HepG2 (cell line): ENCODE measurements around the gene KIRREL3. TPM values are rescaled to one million over a fixed set of nuclear protein-coding genes. Genes with fewer than 3 reads are reported as not detected.

Source experiments
- ATAC-seq: fragments of 200-7000 bp; cut with Tn5 transposase; 3 replicates; pipeline ENCODE4 v1.9.1; 2020; ENCODE audit warnings: mild to moderate bottlenecking, moderate library complexity
- BruUV-seq: library from RNA; stranded (reverse); fragments of 400-500 nt; replicated peaks from 2 replicates; lab custom pipeline; 2021; lab: Mats Ljungman, UMichigan
- CTCF ChIA-PET: fragments of 300-600 bp; formaldehyde crosslinking; extraction: SDS; loops from one replicate; lab custom pipeline; 2021; ENCODE audit warnings: low total read pairs, inconsistent platforms, low intra/inter-chr PET ratio; lab: Yijun Ruan, JAX
- POLR2A ChIA-PET: fragments of 350-600 bp; sonication (Branson Sonifier 250); formaldehyde crosslinking; loops from one replicate; lab custom pipeline; 2020; ENCODE audit warnings: antibody characterized with exemption, inconsistent platforms; lab: Yijun Ruan, JAX
- DNase-seq: peaks from one replicate; pipeline ENCODE4 v3.0.0-alpha.2; 2015; ENCODE audit warnings: low spot score
- FAIRE-seq: peaks from 3 replicates; lab custom pipeline; 2011; peaks lifted over from hg19 to GRCh38; lab: Jason Lieb, UNC
- H2AFZ ChIP-seq: one replicate; pipeline ENCODE4 v1.6.1; 2011; ENCODE audit warnings: low read length, inconsistent platforms
- H3K27ac ChIP-seq: fragments of 300-600 bp; 3 replicates; pipeline ENCODE4 v1.8.0; 2011; ENCODE audit warnings: mixed run types, mild to moderate bottlenecking, mixed read lengths, low read length, inconsistent platforms; ENCODE audit not compliant: insufficient read depth; ENCODE audit errors: extremely low read length
- H3K27me3 ChIP-seq, 2 experiments: fragments of 200-600 bp in 1 of 2; 2 replicates in 1 of 2; 3 replicates in 1 of 2; pipeline versions ENCODE4 v1.6.0 to v1.8.0; 2011; ENCODE audit warnings: low read length in 2 of 2, mild to moderate bottlenecking in 2 of 2, moderate library complexity in 2 of 2, inconsistent platforms in 1 of 2; ENCODE audit not compliant: insufficient read depth in 2 of 2, control insufficient read depth in 1 of 2
- H3K36me3 ChIP-seq, 2 experiments: fragments of 200-600 bp in 1 of 2; replicated peaks in 1 of 2; 2 replicates in 1 of 2; 3 replicates in 1 of 2; pipeline versions ENCODE4 v1.5.1 to v1.8.0; 2011; ENCODE audit warnings: low read length in 2 of 2, inconsistent platforms in 1 of 2; ENCODE audit not compliant: insufficient read depth in 2 of 2, control insufficient read depth in 1 of 2
- H3K4me1 ChIP-seq: 2 replicates; pipeline ENCODE4 v1.5.1; 2012; ENCODE audit warnings: low read length, inconsistent platforms; ENCODE audit not compliant: insufficient read depth
- H3K4me2 ChIP-seq: 2 replicates; pipeline ENCODE4 v1.6.0; 2011; ENCODE audit warnings: low read depth, low read length, inconsistent platforms
- H3K4me3 ChIP-seq, 3 experiments: fragments of 200-600 bp in 1 of 3; sonication (generic), shearing (Covaris generic) in 1 of 3; replicated peaks in 1 of 3; 2 replicates each; pipeline ENCODE4 v1.5.1; 2011 to 2016; ENCODE audit warnings: low read length in 3 of 3, inconsistent platforms in 2 of 3, low read depth in 2 of 3, mild to moderate bottlenecking in 2 of 3, control low read depth in 1 of 3, mixed read lengths in 1 of 3; ENCODE audit not compliant: insufficient read depth in 1 of 3
- H3K79me2 ChIP-seq: one replicate; pipeline ENCODE4 v1.6.1; 2011; ENCODE audit warnings: low read length, inconsistent platforms; ENCODE audit not compliant: insufficient read depth
- H3K9ac ChIP-seq: 2 replicates; pipeline ENCODE4 v1.6.0; 2011; ENCODE audit warnings: mild to moderate bottlenecking, low read depth, low read length, inconsistent platforms; ENCODE audit not compliant: insufficient read depth
- H3K9me3 ChIP-seq: 2 replicates; pipeline ENCODE4 v1.5.1; 2012; ENCODE audit warnings: mild to moderate bottlenecking, low read length
- H4K20me1 ChIP-seq: 2 replicates; pipeline ENCODE4 v1.6.0; 2011; ENCODE audit warnings: inconsistent platforms, mild to moderate bottlenecking, low read length, moderate library complexity; ENCODE audit not compliant: insufficient read depth
- HDAC2 ChIP-seq: sonication (generic); formaldehyde crosslinking; IDR thresholded peaks from 2 replicates; pipeline ENCODE4 v1.4.0; 2020; ENCODE audit warnings: missing genetic modification reagents
- JUNB ChIP-seq: sonication (generic); formaldehyde crosslinking; IDR thresholded peaks from 2 replicates; pipeline ENCODE4 v1.8.0; 2022; ENCODE audit warnings: missing genetic modification reagents, mild to moderate bottlenecking, borderline replicate concordance
- MXI1 ChIP-seq: IDR thresholded peaks from 3 replicates; pipeline ENCODE4 v1.6.1; 2012; ENCODE audit warnings: low read depth, low read length, inconsistent platforms, borderline replicate concordance
- TCF7 ChIP-seq: sonication (generic); IDR thresholded peaks from 2 replicates; pipeline ENCODE4 v1.6.1; 2016; ENCODE audit warnings: antibody characterized with exemption, low read depth
- ZNF30 ChIP-seq: sonication (generic); formaldehyde crosslinking; IDR thresholded peaks from 2 replicates; pipeline ENCODE4 v1.5.0; 2020; ENCODE audit warnings: mild to moderate bottlenecking, missing genetic modification reagents
- ZNF713 ChIP-seq: sonication (generic); formaldehyde crosslinking; IDR thresholded peaks from 2 replicates; pipeline ENCODE4 v1.4.0; 2020; ENCODE audit warnings: mild to moderate bottlenecking, missing genetic modification reagents
- ZNF782 ChIP-seq: sonication (generic); formaldehyde crosslinking; IDR thresholded peaks from 2 replicates; pipeline ENCODE4 v1.4.0; 2020; ENCODE audit warnings: missing genetic modification reagents, mild to moderate bottlenecking, borderline replicate concordance
- WGBS: methylation state at CpG from one replicate; pipeline ENCODE4 v1.1.6; 2017; ENCODE audit warnings: low lambda C conversion rate; 5-methylcytosine and 5-hydroxymethylcytosine counted together
- in situ Hi-C: cut with HindIII; loops from 2 replicates; pipeline ENCODE4 v1.10.0; 2017; ENCODE audit warnings: low pct_unique_long_range_greater_than_20kb; ENCODE audit not compliant: extremely low pct_ligation_motif_present
- intact Hi-C: fragments of 100-400 bp; cut with micrococcal nuclease; formaldehyde crosslinking; loops from one replicate; pipeline ENCODE4 v1.10.0; 2022; ENCODE audit not compliant: unreplicated experiment
- polyA plus RNA-seq, 8 experiments: library from polyadenylated mRNA; depleted of rRNA in 3 of 8; stranded (reverse) in 7 of 8; unstranded in 1 of 8; fragments of >200 nt; fragmentation: Illumina TruSeq in 4 of 8; extraction: Trizol in 4 of 8; gene quantifications; 2 replicates each; pipeline versions ENCODE4 v1.2.1 to v1.2.3, GENCODE V29; 2011 to 2016; ENCODE audit warnings: low read depth in 4 of 8, missing spikeins in 1 of 8, mixed read lengths in 1 of 8; ENCODE audit not compliant: insufficient read depth in 1 of 8
- total RNA-seq, 5 experiments: library from RNA; depleted of rRNA; stranded (reverse); fragments of >200 nt; fragmentation: Illumina TruSeq; extraction: Trizol; gene quantifications; 2 replicates each; pipeline ENCODE4 v1.2.3, GENCODE V29; 2016; ENCODE audit warnings: low read depth in 1 of 5
- TF ChIP-seq, protein P1 (sequence below): sonication (generic); formaldehyde crosslinking; IDR thresholded peaks from 2 replicates; pipeline ENCODE4 v1.4.0; 2020; ENCODE audit warnings: low read depth, missing genetic modification reagents
- TF ChIP-seq, protein P2 (sequence below): sonication (generic); formaldehyde crosslinking; conservative IDR thresholded peaks from 2 replicates; pipeline ENCODE4 v1.4.0; 2020; ENCODE audit warnings: mild to moderate bottlenecking, missing genetic modification reagents, moderate library complexity
- TF ChIP-seq, protein P3 (sequence below): sonication (generic); IDR thresholded peaks from 2 replicates; pipeline ENCODE4 v1.6.1; 2016; ENCODE audit warnings: low read depth, borderline replicate concordance

Gene KIRREL3
- total and polyA plus RNA-seq, 2 of the 13 experiments (the other 11 are each of a cell fraction or from before 2014, with no cell fraction given): not detected

DNA sequence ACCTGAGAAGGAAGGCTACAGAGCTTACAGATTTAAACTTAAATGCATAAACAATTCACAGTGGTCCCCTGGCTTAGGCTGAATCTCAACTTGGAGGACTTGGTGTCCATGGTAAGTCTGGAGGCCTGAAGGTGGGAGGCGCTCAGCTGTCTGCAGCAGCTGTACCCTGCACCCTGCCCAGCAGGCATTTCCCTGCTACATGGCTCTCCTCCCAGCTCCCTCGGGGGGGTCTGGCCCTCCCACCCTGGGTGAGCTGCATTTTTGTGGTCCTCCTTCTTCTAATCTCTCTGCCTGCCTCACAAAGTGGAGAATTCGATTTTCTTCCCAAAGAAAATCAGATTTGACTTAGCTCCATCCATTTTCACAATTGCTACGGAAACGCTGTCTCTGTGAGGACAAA is 273.2 kb downstream of the KIRREL3 start:
- DNase-seq (no peak), FAIRE-seq (no peak), ATAC-seq (no peak)
- Histone ChIP-seq H3K4me3 (no peak overlapping the region), H2AFZ (no peak overlapping the region), H3K9me3 (no peaks in the 10 kb centered on the region), H3K79me2 (no peaks in the 10 kb centered on the region), H3K4me1 (no peaks in the 10 kb centered on the region), H3K36me3 (no peaks in the 10 kb centered on the region), H3K9ac (no peak overlapping the region), H4K20me1 (no peaks in the 10 kb centered on the region), H3K27ac (no peak overlapping the region), H3K27me3 (peaks cover 0 to 21% of the 10 kb centered on the region in 2 experiments; a peak in 1 of 5 replicates), H3K4me2 (no peak overlapping the region)
- WGBS: under 1% methylated on average over 5 of the region's 5 CpGs
- ChIA-PET CTCF (no interaction called here), POLR2A (no interaction called here)
- BruUV-seq: no TSS peak
- in situ Hi-C loops (no loop called here), intact Hi-C loops (no loop called here)
- TF ChIP-seq JUNB (CRISPR knock-in tag) (no peak), ZNF782 (CRISPR knock-in tag) (no peak), HDAC2 (CRISPR knock-in tag) (no peak), ZNF30 (CRISPR knock-in tag) (no peak), MXI1 (no peak), TCF7 (no peak), ZNF713 (CRISPR knock-in tag) (no peak)
- TF ChIP-seq, protein P1, sequence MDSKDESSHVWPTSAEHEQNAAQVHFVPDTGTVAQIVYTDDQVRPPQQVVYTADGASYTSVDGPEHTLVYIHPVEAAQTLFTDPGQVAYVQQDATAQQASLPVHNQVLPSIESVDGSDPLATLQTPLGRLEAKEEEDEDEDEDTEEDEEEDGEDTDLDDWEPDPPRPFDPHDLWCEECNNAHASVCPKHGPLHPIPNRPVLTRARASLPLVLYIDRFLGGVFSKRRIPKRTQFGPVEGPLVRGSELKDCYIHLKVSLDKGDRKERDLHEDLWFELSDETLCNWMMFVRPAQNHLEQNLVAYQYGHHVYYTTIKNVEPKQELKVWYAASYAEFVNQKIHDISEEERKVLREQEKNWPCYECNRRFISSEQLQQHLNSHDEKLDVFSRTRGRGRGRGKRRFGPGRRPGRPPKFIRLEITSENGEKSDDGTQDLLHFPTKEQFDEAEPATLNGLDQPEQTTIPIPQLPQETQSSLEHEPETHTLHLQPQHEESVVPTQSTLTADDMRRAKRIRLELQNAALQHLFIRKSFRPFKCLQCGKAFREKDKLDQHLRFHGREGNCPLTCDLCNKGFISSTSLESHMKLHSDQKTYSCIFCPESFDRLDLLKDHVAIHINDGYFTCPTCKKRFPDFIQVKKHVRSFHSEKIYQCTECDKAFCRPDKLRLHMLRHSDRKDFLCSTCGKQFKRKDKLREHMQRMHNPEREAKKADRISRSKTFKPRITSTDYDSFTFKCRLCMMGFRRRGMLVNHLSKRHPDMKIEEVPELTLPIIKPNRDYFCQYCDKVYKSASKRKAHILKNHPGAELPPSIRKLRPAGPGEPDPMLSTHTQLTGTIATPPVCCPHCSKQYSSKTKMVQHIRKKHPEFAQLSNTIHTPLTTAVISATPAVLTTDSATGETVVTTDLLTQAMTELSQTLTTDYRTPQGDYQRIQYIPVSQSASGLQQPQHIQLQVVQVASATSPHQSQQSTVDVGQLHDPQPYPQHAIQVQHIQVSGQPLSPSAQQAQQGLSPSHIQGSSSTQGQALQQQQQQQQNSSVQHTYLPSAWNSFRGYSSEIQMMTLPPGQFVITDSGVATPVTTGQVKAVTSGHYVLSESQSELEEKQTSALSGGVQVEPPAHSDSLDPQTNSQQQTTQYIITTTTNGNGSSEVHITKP (CRISPR knock-in tag): no peak
- TF ChIP-seq, protein P2, sequence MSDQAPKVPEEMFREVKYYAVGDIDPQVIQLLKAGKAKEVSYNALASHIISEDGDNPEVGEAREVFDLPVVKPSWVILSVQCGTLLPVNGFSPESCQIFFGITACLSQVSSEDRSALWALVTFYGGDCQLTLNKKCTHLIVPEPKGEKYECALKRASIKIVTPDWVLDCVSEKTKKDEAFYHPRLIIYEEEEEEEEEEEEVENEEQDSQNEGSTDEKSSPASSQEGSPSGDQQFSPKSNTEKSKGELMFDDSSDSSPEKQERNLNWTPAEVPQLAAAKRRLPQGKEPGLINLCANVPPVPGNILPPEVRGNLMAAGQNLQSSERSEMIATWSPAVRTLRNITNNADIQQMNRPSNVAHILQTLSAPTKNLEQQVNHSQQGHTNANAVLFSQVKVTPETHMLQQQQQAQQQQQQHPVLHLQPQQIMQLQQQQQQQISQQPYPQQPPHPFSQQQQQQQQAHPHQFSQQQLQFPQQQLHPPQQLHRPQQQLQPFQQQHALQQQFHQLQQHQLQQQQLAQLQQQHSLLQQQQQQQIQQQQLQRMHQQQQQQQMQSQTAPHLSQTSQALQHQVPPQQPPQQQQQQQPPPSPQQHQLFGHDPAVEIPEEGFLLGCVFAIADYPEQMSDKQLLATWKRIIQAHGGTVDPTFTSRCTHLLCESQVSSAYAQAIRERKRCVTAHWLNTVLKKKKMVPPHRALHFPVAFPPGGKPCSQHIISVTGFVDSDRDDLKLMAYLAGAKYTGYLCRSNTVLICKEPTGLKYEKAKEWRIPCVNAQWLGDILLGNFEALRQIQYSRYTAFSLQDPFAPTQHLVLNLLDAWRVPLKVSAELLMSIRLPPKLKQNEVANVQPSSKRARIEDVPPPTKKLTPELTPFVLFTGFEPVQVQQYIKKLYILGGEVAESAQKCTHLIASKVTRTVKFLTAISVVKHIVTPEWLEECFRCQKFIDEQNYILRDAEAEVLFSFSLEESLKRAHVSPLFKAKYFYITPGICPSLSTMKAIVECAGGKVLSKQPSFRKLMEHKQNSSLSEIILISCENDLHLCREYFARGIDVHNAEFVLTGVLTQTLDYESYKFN (CRISPR knock-in tag): no peak
- TF ChIP-seq, protein P3, sequence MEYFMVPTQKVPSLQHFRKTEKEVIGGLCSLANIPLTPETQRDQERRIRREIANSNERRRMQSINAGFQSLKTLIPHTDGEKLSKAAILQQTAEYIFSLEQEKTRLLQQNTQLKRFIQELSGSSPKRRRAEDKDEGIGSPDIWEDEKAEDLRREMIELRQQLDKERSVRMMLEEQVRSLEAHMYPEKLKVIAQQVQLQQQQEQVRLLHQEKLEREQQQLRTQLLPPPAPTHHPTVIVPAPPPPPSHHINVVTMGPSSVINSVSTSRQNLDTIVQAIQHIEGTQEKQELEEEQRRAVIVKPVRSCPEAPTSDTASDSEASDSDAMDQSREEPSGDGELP: no peak
